Measurements from ENCODE around the gene BAAT.

DNA sequence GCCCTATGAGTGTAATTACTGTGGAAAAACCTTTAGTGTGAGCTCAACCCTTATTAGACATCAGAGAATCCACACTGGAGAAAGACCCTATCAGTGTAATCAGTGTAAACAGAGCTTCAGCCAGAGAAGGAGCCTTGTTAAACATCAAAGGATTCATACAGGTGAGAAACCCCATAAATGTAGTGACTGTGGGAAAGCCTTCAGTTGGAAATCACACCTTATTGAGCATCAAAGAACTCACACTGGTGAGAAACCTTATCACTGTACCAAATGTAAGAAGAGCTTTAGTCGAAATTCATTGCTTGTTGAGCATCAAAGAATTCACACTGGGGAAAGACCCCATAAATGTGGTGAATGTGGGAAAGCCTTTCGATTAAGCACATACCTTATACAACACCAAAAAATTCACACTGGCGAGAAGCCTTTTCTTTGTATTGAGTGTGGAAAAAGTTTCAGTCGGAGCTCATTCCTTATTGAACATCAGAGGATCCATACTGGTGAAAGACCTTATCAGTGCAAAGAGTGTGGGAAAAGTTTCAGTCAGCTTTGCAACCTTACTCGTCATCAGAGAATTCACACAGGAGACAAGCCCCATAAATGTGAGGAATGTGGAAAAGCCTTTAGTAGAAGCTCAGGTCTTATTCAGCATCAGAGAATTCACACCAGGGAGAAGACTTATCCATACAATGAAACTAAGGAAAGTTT, 23.7 kb upstream of the BAAT start:
- TF ChIP-seq, protein P1, sequence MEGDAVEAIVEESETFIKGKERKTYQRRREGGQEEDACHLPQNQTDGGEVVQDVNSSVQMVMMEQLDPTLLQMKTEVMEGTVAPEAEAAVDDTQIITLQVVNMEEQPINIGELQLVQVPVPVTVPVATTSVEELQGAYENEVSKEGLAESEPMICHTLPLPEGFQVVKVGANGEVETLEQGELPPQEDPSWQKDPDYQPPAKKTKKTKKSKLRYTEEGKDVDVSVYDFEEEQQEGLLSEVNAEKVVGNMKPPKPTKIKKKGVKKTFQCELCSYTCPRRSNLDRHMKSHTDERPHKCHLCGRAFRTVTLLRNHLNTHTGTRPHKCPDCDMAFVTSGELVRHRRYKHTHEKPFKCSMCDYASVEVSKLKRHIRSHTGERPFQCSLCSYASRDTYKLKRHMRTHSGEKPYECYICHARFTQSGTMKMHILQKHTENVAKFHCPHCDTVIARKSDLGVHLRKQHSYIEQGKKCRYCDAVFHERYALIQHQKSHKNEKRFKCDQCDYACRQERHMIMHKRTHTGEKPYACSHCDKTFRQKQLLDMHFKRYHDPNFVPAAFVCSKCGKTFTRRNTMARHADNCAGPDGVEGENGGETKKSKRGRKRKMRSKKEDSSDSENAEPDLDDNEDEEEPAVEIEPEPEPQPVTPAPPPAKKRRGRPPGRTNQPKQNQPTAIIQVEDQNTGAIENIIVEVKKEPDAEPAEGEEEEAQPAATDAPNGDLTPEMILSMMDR (IDR thresholded peaks at IDR 0.05) = no peak
- no peak for TF ChIP-seq POLR2A (IDR thresholded peaks at IDR 0.05)
